ENCODE data around the gene PLXNA1.

Gene PLXNA1

GRCh38 chr3:127000761-127001160, 17.8 kb downstream of the PLXNA1 start:
- no peak overlapping the region for H3K27ac ChIP-seq (ENCODE audit: low read length)
- H3K4me2 ChIP-seq (ENCODE audit: low read depth, low read length) = no peak overlapping the region
- no peaks in the 10 kb centered on the region for H3K9me2 ChIP-seq (replicated peaks; ENCODE audit: insufficient read depth, low read length)
- H3K9me3 ChIP-seq (replicated peaks; ENCODE audit: insufficient read depth, low read length) = no peaks in the 10 kb centered on the region
- TF ChIP-seq EZH2phosphoT487 (IDR thresholded peaks at IDR 0.05; ENCODE audit: low read length) = no peak
- no peak for TF ChIP-seq CTCF (IDR thresholded peaks at IDR 0.05; ENCODE audit: low read length)
- no peak for TF ChIP-seq EZH2 (optimal IDR thresholded peaks at IDR 0.05; ENCODE audit: low read depth, low read length)
- no peak overlapping the region for H2AFZ ChIP-seq (ENCODE audit: low read length)
- no peaks in the 10 kb centered on the region for H3K4me1 ChIP-seq (ENCODE audit: low read length)
- no peaks in the 10 kb centered on the region for H3F3A ChIP-seq (ENCODE audit: insufficient read depth, low read length)
- H3K9ac ChIP-seq (ENCODE audit: low read length) = no peak overlapping the region
- no peaks in the 10 kb centered on the region for H4K20me1 ChIP-seq (ENCODE audit: insufficient read depth, low read length)
- no peaks in the 10 kb centered on the region for H3K27me3 ChIP-seq (replicated peaks; ENCODE audit: insufficient read depth, low read length)
- H3K4me3 ChIP-seq (ENCODE audit: low read length) = no peak overlapping the region
- no peaks in the 10 kb centered on the region for H3K36me3 ChIP-seq (replicated peaks; ENCODE audit: insufficient read depth, low read length)
- H3K79me2 ChIP-seq (ENCODE audit: low read length) = no peaks in the 10 kb centered on the region
- DNase-seq = no peak

GRCh38 chr3:127001486-127002194, 18.7 kb downstream of the PLXNA1 start:
- Histone ChIP-seq H3K4me1 (ENCODE audit: low read length) (no peaks in the 10 kb centered on the region), H3K4me2 (ENCODE audit: low read depth, low read length) (no peak overlapping the region), H3K79me2 (ENCODE audit: low read length) (no peaks in the 10 kb centered on the region), H2AFZ (ENCODE audit: low read length) (no peak overlapping the region), H3K4me3 (ENCODE audit: low read length) (no peak overlapping the region), H3K9me3 (replicated peaks; ENCODE audit: insufficient read depth, low read length) (no peaks in the 10 kb centered on the region), H3K36me3 (replicated peaks; ENCODE audit: insufficient read depth, low read length) (no peaks in the 10 kb centered on the region), H3K9ac (ENCODE audit: low read length) (no peak overlapping the region), H4K20me1 (ENCODE audit: insufficient read depth, low read length) (no peaks in the 10 kb centered on the region), H3K27ac (ENCODE audit: low read length) (no peak overlapping the region), H3F3A (ENCODE audit: insufficient read depth, low read length) (no peaks in the 10 kb centered on the region), H3K9me2 (replicated peaks; ENCODE audit: insufficient read depth, low read length) (no peaks in the 10 kb centered on the region), H3K27me3 (replicated peaks; ENCODE audit: insufficient read depth, low read length) (no peaks in the 10 kb centered on the region)
- DNase-seq = no peak
- TF ChIP-seq EZH2phosphoT487 (IDR thresholded peaks at IDR 0.05; ENCODE audit: low read length) = no peak
- no peak for TF ChIP-seq EZH2 (optimal IDR thresholded peaks at IDR 0.05; ENCODE audit: low read depth, low read length)
- no peak for TF ChIP-seq CTCF (IDR thresholded peaks at IDR 0.05; ENCODE audit: low read length)

GRCh38 chr3:127002195-127003174, 19.6 kb downstream of the PLXNA1 start:
- no peaks in the 10 kb centered on the region for H3F3A ChIP-seq (ENCODE audit: insufficient read depth, low read length)
- H2AFZ ChIP-seq (ENCODE audit: low read length) = no peak overlapping the region
- no peaks in the 10 kb centered on the region for H4K20me1 ChIP-seq (ENCODE audit: insufficient read depth, low read length)
- H3K9me3 ChIP-seq (replicated peaks; ENCODE audit: insufficient read depth, low read length) = no peaks in the 10 kb centered on the region
- no peaks in the 10 kb centered on the region for H3K36me3 ChIP-seq (replicated peaks; ENCODE audit: insufficient read depth, low read length)
- H3K4me2 ChIP-seq (ENCODE audit: low read depth, low read length) = no peak overlapping the region
- no peaks in the 10 kb centered on the region for H3K9me2 ChIP-seq (replicated peaks; ENCODE audit: insufficient read depth, low read length)
- no peak overlapping the region for H3K4me3 ChIP-seq (ENCODE audit: low read length)
- H3K27me3 ChIP-seq (replicated peaks; ENCODE audit: insufficient read depth, low read length) = no peaks in the 10 kb centered on the region
- H3K9ac ChIP-seq (ENCODE audit: low read length) = no peak overlapping the region
- H3K79me2 ChIP-seq (ENCODE audit: low read length) = no peaks in the 10 kb centered on the region
- no peak for TF ChIP-seq EZH2phosphoT487 (IDR thresholded peaks at IDR 0.05; ENCODE audit: low read length)
- H3K4me1 ChIP-seq (ENCODE audit: low read length) = no peaks in the 10 kb centered on the region
- H3K27ac ChIP-seq (ENCODE audit: low read length) = no peak overlapping the region
- no peak for DNase-seq

Data from MM.1S (cell line).